SK-N-MC (cell line): ENCODE data around the gene SLC41A2.

Experiments used
- EZH2 ChIP-seq: fragments of 200-600 bp; sonication (generic); IDR thresholded peaks from one replicate; pipeline ENCODE4 v1.6.1; 2017; ENCODE audit warnings: antibody characterized with exemption
- POLR2AphosphoS5 ChIP-seq: IDR thresholded peaks from 2 replicates; pipeline ENCODE4 v1.6.1; 2012; ENCODE audit warnings: mild to moderate bottlenecking, low read depth, low read length, borderline replicate concordance

DNA sequence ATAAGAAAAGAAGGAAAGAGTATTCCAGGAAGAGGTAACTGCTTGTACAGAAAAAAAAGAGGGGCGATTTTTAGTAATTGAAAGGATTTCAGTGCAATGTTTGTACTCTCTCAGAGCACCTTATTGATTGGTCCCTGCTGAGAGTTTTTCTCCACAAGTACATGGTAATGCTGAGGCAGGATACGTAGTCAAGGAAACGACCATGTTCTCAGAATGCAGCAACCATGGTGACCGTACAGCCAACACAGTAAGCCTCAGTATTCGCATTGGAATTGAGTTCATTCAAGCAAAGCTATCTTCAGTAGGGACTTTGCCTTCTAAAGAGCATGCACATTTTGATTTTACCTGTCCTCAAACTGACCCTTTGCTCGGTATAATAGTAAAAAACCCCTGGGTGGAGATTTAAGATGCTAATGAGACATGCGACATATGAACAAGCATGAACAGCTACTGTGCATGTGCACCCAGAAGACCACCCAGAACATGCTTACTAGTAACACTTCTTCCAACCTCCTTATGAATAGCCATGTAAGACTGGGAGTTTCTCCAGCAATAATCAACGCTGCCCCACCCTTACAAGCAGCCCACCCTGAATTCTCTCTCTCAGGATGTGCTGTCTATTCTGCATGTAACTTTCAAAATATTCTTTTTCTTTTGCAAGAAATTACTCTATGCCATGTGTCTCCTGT is 6.2 kb upstream of the SLC41A2 start:
- TF ChIP-seq POLR2AphosphoS5 (no peak), EZH2 (no peak)
